MCF 10A (cell line): ENCODE data around the gene HMCES. TPM values are rescaled to one million over a fixed set of nuclear protein-coding genes. Genes with fewer than 3 reads are reported as not detected.

ENCODE experiments used
- BruUV-seq: library from RNA; stranded (reverse); fragments of 400-500 nt; replicated peaks from 2 replicates; lab custom pipeline; 2021; lab: Mats Ljungman, UMichigan
- CTCF ChIA-PET: fragments of 300-600 bp; sonication (Branson Sonifier 250); formaldehyde crosslinking; extraction: SDS; loops from one replicate; lab custom pipeline; 2021; ENCODE audit warnings: antibody characterized with exemption, inconsistent platforms; lab: Yijun Ruan, JAX
- POLR2A ChIA-PET: fragments of 300-600, 350-650 bp; sonication (Branson Sonifier 250); formaldehyde crosslinking; extraction: SDS; loops from one replicate; lab custom pipeline; 2020; ENCODE audit warnings: antibody characterized with exemption, inconsistent platforms; lab: Yijun Ruan, JAX
- DNase-seq: peaks from one replicate; pipeline ENCODE4 v3.0.0-alpha.2; 2018; ENCODE audit not compliant: unreplicated experiment
- H3K27ac Mint-ChIP-seq: one replicate; pipeline ENCODE4 v1.8.0; 2022; ENCODE audit warnings: mild to moderate bottlenecking, low read depth, mixed read lengths; ENCODE audit not compliant: unreplicated experiment
- H3K27me3 Mint-ChIP-seq: one replicate; pipeline ENCODE4 v1.8.0; 2022; ENCODE audit warnings: mixed read lengths; ENCODE audit not compliant: insufficient read depth, unreplicated experiment
- H3K36me3 Mint-ChIP-seq: one replicate; pipeline ENCODE4 v1.8.0; 2022; ENCODE audit warnings: mild to moderate bottlenecking, moderate library complexity, mixed read lengths; ENCODE audit not compliant: insufficient read depth, unreplicated experiment
- H3K4me1 Mint-ChIP-seq: one replicate; pipeline ENCODE4 v1.8.0; 2022; ENCODE audit warnings: mixed read lengths; ENCODE audit not compliant: insufficient read depth, unreplicated experiment
- H3K4me3 Mint-ChIP-seq: one replicate; pipeline ENCODE4 v1.8.0; 2022; ENCODE audit warnings: mild to moderate bottlenecking, moderate library complexity, mixed read lengths; ENCODE audit not compliant: unreplicated experiment
- H3K9me3 Mint-ChIP-seq: one replicate; pipeline ENCODE4 v1.8.0; 2022; ENCODE audit warnings: mixed read lengths; ENCODE audit not compliant: unreplicated experiment
- CTCF ChIP-seq: fragments of 200-600 bp; IDR thresholded peaks from one replicate; pipeline ENCODE4 v1.8.0; 2022; ENCODE audit warnings: antibody characterized with exemption, mild to moderate bottlenecking; ENCODE audit not compliant: unreplicated experiment
- intact Hi-C: fragments of 100-400 bp; cut with micrococcal nuclease; formaldehyde crosslinking; loops from 2 replicates; pipeline ENCODE4 v1.14.1; 2022
- total RNA-seq: library from RNA; stranded (reverse); gene quantifications from 2 replicates; pipeline ENCODE4 v1.2.3, GENCODE V29; 2022

Gene HMCES
- total RNA-seq, 1 experiment from 2014 or later: 42.8 TPM

- peaks cover 23% of the 10 kb centered on the region for H3K36me3 Mint-ChIP-seq
- no TSS peak for BruUV-seq
- DNase-seq: peak; percentile 90
- intact Hi-C loops: no loop called here
- H3K9me3 Mint-ChIP-seq: no peaks in the 10 kb centered on the region
- POLR2A ChIA-PET: interaction anchor here (0.6 to 1.9 kb wide), 12 partner anchors 12 to 1415 kb away, joined by 3 to 9 read pairs (median 3); partner anchors contain the start of genes COPG1, HMCES, IFT122 and MBD4
- H3K4me1 Mint-ChIP-seq: peaks cover 16% of the 10 kb centered on the region
- no peak overlapping the region for H3K4me3 Mint-ChIP-seq
- CTCF ChIA-PET: interaction anchor here (1.0 kb wide), 1 partner anchor 32 kb away, joined by 3 read pairs; the partner anchor contains the start of gene HMCES
- no peaks in the 10 kb centered on the region for H3K27me3 Mint-ChIP-seq
- TF ChIP-seq CTCF: no peak
- H3K27ac Mint-ChIP-seq: peak overlapping the region; percentile 4
These were observed 31.7 kb downstream of the HMCES start for GRCh38 chr3:129310111-129311011.

GRCh38 chr3:129311054-129311902, 32.6 kb downstream of the HMCES start:
- ChIA-PET POLR2A (interaction anchor here (0.6 to 2.9 kb wide), 8 partner anchors 29 to 258 kb away, joined by 3 to 13 read pairs (median 5); partner anchors contain the start of genes COPG1, HMCES, IFT122 and MBD4), CTCF (no interaction called here)
- H3K27me3 Mint-ChIP-seq: no peaks in the 10 kb centered on the region
- intact Hi-C loops: no loop called here
- H3K27ac Mint-ChIP-seq: peak overlapping the region; percentile 4
- H3K4me3 Mint-ChIP-seq: no peak overlapping the region
- H3K36me3 Mint-ChIP-seq: peaks cover 22% of the 10 kb centered on the region
- no peak for DNase-seq
- peaks cover 16% of the 10 kb centered on the region for H3K4me1 Mint-ChIP-seq
- no peak for TF ChIP-seq CTCF
- BruUV-seq: no TSS peak
- H3K9me3 Mint-ChIP-seq: no peaks in the 10 kb centered on the region

GRCh38 chr3:129312021-129312639, 33.5 kb downstream of the HMCES start:
- Mint-ChIP-seq H3K36me3 (peaks cover 14% of the 10 kb centered on the region), H3K4me1 (peaks cover 16% of the 10 kb centered on the region), H3K27ac (no peak overlapping the region), H3K9me3 (no peaks in the 10 kb centered on the region), H3K4me3 (no peak overlapping the region), H3K27me3 (no peaks in the 10 kb centered on the region)
- no TSS peak for BruUV-seq
- DNase-seq: no peak
- ChIA-PET CTCF (interaction anchor here (0.6 kb wide), 1 partner anchor 635 kb away, joined by 3 read pairs; no protein-coding TSS in a partner anchor), POLR2A (interaction anchor here (0.6 to 5.2 kb wide), 5 partner anchors 33 to 128 kb away, joined by 3 to 54 read pairs (median 9); partner anchors contain the start of genes COPG1, HMCES, IFT122 and MBD4)
- intact Hi-C loops: no loop called here
- TF ChIP-seq CTCF: no peak
